NCI-H1417 (cell line): ENCODE data around the gene BCAN.

Source experiments
- DNase-seq, 3 experiments: peaks; one replicate each; lab custom pipeline; 2025; lab: John Stamatoyannopoulos, UW

Gene BCAN

DNA sequence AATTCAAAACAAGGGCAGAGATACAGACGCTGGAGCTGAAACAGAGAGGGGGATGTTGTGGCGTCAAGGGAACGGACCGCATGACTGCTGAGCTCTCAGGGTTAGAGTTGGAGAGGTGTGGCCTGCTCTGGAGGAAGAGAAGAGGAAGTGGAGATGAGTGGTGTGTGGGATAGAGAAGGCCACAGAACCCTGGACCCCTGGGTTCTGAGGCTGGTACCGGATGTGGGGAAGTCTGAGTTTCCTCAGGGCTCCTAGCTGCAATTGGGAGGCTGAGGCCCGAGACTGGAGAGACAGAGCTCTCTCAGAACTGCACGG, 1.8 kb downstream of the BCAN start:
- DNase-seq = no peak

DNA sequence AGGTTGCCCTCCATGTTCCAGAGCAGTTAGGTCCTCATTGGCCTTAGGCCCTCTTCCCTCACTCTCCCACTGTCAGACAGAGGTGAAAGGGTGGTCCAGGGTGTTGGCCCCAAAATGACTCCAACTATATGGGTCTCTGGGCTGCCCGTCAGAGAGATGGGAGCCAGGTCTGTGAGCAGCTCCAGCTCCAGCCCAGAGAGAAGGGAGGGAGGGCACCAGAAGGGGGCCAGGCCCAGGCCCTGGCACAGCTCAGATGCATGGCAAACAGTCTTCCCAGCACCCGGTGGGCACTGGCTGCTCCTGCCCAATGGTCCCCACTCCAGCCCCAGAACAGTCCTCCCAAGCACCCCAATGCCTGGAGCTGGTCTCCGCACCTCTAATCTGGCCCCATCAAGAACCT, 2.2 kb downstream of the BCAN start:
- no peak for DNase-seq

DNA sequence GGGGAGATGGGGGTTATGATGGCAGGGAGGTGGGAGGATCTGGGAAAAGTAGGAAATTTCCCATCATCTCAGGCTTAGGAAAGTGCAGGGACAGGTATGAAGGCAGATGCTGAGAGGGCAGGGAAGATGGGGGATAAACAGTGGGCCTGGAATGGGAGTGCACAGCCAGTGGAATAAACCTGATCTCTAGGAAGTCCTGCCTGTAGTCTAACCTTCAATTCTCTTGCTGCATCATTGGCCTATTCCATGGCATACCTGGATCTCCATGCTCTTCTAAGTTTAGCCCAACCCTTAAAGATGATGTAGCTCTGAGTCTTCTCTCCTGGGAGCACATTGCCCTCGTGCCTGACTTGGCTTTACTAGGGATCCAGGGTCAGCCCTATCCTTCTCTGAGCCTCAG, 2.7 kb downstream of the BCAN start:
- DNase-seq = no peak

DNA sequence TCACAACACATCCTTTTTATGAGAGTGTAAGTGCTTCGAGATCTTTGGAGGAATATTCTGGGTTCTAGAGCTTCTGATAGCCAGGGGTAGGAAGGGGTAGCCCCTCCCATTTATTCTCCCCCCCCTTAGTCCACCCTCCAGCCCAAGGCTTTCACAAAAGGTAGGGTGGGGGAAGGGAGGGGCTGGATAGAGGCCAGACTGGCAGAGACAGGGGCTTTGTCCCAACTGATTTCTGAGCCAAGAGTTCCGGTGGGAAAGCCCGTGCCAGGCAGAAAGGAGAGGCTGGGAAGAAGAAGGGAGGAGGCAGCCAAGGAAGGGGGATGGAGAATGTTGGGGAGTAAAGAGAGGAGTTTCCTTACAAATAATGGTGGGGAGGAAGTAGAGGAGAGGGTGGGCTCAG, 3.1 kb downstream of the BCAN start:
- DNase-seq = no peak

DNA sequence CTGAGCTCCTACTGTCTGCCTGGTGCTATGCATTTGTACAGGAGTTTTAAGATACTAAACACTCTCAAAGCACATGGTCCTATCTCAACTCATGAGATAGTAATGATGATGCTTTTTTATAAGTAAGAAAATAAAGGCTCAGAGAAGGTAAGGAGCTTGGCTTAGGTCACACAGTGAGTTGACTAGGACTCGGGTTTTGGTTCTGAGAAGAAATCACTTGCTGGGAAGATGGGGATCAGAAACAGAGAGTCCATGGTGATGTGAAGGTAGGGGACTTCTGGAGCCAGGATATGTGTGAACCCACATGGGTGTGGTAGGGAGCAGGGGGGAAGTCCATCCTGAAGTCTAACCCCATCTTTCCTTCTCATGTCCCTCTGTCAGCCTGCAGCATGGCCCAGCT, 3.7 kb downstream of the BCAN start:
- DNase-seq = no peak

DNA sequence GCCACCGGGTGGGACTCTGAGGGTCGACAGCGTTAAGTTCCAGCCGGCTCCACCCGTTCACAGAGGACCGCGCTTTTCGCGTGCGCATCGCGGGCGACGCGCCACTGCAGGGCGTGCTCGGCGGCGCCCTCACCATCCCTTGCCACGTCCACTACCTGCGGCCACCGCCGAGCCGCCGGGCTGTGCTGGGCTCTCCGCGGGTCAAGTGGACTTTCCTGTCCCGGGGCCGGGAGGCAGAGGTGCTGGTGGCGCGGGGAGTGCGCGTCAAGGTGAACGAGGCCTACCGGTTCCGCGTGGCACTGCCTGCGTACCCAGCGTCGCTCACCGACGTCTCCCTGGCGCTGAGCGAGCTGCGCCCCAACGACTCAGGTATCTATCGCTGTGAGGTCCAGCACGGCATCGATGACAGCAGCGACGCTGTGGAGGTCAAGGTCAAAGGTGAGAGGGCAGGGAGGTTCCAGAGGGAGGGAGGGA, 4.9 kb downstream of the BCAN start:
- no peak for DNase-seq

DNA sequence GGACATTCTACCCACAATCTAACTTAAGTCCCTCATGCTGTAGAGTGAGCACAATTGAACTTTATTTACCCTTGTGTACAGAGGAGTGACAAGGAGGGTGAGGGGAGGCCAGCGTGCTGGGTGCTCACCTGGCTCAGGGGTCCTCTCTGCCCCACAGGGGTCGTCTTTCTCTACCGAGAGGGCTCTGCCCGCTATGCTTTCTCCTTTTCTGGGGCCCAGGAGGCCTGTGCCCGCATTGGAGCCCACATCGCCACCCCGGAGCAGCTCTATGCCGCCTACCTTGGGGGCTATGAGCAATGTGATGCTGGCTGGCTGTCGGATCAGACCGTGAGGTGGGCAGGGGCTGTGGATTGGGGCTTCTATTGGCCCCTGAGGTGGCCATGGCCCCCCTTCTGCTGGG, 5.4 kb downstream of the BCAN start:
- no peak for DNase-seq

DNA sequence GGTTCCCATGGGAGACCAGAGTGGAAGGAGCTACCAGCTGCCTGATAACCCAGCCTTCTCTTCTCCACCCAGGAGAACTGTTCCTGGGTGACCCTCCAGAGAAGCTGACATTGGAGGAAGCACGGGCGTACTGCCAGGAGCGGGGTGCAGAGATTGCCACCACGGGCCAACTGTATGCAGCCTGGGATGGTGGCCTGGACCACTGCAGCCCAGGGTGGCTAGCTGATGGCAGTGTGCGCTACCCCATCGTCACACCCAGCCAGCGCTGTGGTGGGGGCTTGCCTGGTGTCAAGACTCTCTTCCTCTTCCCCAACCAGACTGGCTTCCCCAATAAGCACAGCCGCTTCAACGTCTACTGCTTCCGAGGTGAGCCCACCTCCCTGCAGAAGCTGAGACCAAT, 6.6 kb downstream of the BCAN start:
- no peak for DNase-seq

DNA sequence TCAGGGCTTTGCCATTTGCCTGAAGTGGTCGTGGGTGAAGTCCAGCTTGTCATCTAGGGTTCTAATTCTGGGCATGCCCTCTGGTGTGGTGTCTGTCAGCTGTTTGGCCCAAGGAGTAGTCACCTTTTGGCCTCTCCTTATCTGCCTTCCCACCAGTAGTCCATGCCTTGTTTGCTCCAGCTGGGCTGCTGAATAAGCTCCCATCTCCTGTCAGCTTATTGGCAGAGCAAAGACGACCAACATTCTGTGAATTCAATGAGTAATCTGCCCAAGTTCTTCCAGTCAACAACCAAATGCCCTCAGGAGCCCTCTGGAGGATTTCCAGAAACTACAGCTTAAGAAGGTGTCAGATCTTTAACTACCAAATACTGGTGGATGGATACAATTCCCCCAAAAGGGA, 7.0 kb downstream of the BCAN start:
- DNase-seq = no peak

DNA sequence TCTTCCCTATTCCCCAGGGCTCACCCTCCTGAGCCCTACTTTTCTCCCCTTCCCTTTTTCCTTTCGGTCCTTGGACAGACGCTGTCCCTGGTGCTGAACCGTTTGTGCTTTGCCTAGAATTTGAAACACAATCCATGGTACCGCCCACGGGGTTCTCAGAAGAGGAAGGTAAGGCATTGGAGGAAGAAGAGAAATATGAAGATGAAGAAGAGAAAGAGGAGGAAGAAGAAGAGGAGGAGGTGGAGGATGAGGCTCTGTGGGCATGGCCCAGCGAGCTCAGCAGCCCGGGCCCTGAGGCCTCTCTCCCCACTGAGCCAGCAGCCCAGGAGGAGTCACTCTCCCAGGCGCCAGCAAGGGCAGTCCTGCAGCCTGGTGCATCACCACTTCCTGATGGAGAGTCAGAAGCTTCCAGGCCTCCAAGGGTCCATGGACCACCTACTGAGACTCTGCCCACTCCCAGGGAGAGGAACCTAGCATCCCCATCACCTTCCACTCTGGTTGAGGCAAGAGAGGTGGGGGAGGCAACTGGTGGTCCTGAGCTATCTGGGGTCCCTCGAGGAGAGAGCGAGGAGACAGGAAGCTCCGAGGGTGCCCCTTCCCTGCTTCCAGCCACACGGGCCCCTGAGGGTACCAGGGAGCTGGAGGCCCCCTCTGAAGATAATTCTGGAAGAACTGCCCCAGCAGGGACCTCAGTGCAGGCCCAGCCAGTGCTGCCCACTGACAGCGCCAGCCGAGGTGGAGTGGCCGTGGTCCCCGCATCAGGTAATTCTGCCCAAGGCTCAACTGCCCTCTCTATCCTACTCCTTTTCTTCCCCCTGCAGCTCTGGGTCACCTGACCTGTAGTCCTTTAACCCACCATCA, 10.4 kb downstream of the BCAN start:
- no peak for DNase-seq

DNA sequence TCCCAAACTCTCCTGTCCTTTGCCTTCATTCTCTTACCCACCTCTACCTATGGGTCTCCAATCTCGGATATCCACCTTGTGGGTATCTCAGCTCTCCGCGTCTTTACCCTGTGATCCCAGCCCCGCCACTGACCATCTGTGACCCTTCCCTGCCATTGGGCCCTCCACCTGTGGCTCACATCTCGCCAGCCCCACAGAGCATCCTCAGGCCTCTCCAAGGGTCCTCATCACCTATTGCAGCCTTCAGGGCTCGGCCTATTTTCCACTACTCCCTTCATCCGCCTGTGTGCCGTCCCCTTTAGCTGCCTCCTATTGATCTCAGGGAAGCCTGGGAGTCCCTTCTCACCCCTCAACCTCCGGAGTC, 11.1 kb downstream of the BCAN start:
- no peak for DNase-seq

DNA sequence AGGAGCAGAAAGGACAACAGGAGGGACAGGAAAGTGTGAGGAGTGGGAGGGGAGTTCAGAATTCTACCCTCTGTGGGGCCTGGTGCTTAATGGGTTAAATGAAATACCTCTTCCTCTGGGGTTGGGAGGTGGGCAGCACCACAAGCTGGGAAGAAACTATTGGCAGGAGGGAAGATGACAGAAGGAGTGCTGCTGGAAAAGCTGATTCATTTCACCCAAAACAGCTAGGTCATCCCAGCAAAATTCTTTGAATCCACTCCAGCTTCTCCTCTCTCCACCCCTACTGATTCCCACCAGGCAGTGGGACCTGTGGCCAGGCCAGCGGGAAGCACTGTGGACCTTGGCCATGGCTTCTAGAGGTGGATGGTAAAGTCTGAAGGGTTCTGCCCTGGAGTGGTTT, 12.8 kb downstream of the BCAN start:
- DNase-seq = no peak

DNA sequence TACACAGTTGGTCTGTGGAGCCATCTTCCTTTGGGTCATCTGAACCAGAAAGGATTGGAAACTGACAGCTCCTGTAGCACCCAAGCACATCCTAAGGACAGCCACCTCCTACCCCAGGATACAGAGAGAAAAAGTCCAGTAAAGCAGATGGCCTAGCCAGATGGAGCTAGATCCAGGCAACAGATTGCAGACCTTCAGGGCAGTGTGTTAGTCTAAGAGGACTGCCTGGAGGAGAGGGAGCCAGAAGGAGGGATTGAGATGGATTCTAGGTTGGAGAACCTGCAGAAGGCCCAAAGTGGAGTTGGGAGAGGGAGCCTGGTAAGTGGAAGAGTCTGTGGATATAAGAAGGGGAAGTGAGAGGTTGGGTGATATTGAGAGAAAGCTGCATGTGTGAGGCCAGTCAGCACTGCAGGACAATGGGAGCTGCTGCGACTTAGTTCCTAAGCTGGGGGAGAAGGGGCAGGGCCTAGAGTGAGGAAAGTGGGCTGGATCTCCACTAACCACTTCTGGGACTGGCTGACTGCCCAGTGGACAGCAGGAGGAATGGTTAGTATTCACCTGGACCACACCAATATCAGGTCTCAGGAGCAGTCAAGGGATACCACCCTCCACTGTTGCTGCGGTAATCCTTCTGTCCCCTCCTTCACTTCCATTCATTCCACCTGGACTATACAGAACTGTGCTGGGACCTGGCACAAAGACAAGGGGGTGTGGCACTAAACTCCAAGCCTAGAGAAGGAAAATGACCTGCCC, 13.4 kb downstream of the BCAN start:
- no peak for DNase-seq

DNA sequence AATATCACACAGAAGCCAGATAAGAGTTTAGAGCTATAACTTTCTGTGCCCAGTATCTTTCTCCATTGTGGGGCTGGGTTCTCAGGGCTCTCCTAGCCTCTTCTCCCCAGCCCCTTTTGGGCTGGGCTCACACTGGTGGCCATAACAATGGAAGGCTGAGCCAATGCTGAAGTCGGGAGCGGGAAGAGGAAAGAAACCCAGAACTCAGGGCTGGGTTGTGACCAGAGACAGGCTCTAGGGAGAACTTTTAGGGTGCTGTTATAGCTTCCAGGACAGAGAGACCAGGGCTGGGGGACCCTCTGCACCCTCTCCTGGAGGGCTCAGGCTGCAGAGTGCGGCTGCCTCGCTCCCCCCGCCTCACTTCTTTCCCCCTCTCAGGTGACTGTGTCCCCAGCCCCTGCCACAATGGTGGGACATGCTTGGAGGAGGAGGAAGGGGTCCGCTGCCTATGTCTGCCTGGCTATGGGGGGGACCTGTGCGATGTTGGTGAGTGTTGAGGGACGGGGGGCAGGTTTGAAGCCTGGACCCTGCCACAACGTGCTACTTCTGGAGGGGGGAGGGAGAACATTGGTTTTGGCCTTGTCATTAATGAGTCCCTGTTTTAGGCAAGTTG, 14.1 kb downstream of the BCAN start:
- DNase-seq = no peak

DNA sequence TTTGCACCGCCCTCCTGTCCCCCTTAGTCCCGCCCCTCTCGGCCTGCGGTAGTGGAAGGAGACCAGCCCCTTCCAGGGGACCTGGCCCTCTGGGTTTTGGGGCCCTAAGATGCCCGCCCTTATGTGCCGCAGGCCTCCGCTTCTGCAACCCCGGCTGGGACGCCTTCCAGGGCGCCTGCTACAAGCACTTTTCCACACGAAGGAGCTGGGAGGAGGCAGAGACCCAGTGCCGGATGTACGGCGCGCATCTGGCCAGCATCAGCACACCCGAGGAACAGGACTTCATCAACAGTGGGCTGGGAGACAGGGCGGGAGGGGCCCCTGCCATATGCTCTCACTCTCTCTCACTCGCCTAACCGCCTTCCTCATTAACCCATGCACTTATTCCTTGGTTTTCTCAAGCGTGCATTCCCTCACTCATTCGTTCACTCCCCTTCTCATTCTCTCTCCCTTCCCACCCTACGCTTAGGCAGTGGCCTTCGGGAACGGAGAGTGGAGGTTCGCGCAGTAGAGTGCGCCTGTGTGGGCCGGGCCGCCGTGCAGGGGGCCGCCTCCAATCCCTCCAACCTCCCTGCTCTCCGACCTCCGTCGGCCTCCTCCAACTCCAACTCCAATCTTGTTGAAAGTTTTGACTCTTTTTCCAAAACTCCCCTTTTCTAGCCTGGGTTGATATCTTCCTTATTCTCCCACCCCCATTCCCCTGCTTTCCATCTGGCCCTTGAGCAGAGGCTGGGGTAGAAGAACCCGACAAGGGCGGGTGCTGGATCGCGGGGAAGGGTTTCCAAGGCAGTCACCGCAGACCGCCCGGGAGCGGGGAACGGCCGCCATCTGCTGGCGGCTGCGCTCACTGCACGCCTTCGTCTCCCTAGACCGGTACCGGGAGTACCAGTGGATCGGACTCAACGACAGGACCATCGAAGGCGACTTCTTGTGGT, 15.2 kb downstream of the BCAN start:
- DNase-seq = peak; percentile 47 to 87 (median 68)

DNA sequence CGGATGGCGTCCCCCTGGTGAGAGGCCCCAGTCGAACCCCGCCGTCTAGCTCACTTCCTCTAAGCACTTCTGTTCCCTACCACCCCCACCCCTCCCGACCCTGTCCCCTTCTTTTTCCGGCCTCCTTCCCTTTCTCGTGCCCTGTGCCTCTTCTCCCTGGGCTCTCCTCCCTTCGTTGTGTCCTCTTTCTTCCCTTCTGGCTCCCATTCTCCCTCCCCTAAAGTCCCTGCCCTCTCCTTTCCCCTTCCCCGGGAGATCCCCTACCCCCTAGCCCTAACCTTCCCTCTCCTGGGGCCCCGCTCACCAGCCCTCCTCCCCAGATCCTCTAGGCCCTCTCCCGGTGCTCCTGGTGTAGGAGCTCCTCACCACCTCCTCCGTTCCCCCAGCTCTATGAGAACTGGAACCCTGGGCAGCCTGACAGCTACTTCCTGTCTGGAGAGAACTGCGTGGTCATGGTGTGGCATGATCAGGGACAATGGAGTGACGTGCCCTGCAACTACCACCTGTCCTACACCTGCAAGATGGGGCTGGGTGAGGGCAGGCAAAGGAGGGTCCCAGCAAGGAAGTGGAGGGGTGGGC, 15.9 kb downstream of the BCAN start:
- peak in 1 of 3 experiments; percentile 6 for DNase-seq

DNA sequence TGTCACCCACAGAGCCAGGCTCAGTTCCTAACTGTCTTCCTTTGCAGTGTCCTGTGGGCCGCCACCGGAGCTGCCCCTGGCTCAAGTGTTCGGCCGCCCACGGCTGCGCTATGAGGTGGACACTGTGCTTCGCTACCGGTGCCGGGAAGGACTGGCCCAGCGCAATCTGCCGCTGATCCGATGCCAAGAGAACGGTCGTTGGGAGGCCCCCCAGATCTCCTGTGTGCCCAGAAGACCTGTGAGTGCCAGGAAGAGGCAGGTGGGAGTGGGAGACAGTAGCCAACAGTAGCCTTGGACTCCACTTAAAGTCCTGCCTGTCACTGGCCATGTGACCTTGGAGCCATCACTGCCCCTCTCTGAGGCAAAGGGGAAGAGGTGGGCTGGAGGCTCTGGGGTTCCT, 16.6 kb downstream of the BCAN start:
- no peak for DNase-seq

DNA sequence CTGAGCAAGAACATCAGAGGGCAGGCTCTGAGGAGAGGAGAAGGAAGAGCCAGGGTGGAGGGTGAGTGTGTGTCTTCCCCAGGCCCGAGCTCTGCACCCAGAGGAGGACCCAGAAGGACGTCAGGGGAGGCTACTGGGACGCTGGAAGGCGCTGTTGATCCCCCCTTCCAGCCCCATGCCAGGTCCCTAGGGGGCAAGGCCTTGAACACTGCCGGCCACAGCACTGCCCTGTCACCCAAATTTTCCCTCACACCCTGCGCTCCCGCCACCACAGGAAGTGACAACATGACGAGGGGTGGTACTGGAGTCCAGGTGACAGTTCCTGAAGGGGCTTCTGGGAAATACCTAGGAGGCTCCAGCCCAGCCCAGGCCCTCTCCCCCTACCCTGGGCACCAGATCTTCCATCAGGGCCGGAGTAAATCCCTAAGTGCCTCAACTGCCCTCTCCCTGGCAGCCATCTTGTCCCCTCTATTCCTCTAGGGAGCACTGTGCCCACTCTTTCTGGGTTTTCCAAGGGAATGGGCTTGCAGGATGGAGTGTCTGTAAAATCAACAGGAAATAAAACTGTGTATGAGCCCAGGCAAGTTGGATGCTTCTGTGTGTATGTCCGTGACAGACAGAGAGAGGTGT, 17.1 kb downstream of the BCAN start:
- DNase-seq = no peak

DNA sequence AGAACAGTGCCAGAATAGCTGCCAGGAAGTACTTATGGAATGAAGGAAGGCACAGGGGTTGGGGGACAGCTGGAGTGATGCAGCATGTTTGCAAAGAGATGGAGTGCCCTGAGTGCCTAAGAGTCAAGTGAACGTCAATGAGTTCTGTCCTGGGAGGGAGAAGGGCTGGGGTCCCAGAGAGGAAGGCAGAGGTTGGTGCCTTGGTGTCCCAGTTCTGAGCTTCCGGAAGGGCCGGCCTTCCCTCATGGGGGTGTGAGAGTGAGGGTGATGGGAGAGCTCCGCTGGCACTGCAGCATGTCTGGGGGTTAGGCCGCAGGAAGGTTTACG, 17.7 kb downstream of the BCAN start:
- peak in 1 of 3 experiments; percentile 13 for DNase-seq

DNA sequence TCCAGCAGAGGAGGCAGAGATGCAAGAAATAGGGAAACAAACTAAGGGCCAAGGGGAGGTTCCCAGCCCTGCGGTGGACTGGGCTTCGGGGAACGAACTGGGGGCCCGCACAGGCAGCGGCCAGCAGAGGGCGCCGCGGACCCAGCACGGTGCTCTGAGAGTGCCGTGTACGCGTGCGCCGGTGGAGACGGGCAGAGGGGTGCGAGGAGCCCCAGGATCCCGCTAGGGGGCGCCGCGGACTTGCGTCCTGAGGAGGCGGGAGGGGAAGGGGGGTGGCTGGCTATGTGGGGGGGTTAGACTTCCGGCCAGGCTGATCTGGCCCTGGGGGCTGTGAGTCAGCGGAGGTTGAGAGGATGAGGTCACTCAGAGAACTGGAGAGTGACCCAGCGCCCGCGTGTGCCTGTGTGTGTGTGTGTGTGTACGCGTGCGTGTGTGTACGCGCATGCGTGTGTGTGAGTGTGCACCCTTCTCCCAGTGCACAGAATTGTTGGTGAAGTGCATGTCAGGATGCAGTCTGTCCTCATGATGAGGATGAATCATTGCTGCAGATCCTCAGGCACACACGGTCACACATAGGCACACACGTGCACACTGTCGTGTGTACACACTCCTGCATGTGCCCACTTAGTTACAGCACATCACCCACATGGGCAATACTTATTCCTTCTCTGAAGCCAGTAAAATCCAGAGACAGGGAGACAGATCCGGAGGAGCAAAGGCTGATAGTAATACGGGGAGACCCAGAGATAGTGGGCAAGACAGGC, 18.3 kb downstream of the BCAN start:
- DNase-seq = peak; percentile 85 to 98 (median 94)

DNA sequence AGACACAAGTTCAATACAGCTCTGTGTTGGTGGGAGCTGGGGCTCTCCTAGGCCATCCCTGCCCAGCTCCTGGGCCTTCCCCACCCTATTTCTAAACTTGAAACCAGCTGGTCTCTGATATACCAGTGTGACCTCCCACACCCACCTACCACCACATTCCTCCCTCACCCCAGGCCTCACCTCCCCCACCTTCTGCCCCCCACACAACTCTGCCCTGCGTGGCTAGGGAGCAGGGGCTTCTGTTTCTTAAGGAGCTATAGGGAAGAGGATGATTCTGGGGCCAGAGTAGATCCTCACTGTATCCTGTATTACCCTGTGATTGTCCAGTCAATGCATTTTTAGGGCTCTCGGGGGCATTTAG, 18.8 kb downstream of the BCAN start:
- DNase-seq = no peak
